Trophoblast cell (in vitro differentiated cells and primary cell): ENCODE data around the gene ARID3A.

Experiments
- DNase-seq, 2 donors: peaks; one replicate each; pipeline ENCODE4 v3.0.0-alpha.2; 2016
- H2AFZ ChIP-seq: 2 replicates; pipeline ENCODE4 v1.6.1; 2013; ENCODE audit warnings: low read length, moderate library complexity, mild to moderate bottlenecking; ENCODE audit not compliant: insufficient read depth, poor library complexity
- H2AK5ac ChIP-seq: 2 replicates; pipeline ENCODE4 v1.6.1; 2013; ENCODE audit warnings: mild to moderate bottlenecking, low read length
- H2BK120ac ChIP-seq: 2 replicates; pipeline ENCODE4 v1.6.1; 2013; ENCODE audit warnings: low read length, mild to moderate bottlenecking, moderate library complexity; ENCODE audit not compliant: insufficient read depth, poor library complexity
- H2BK12ac ChIP-seq: 2 replicates; pipeline ENCODE4 v1.6.1; 2013; ENCODE audit warnings: mild to moderate bottlenecking, low read length, moderate library complexity
- H2BK5ac ChIP-seq: 2 replicates; pipeline ENCODE4 v1.6.1; 2013; ENCODE audit warnings: low read length, low read depth, moderate library complexity, mild to moderate bottlenecking; ENCODE audit not compliant: poor library complexity
- H3K14ac ChIP-seq: 2 replicates; pipeline ENCODE4 v1.6.1; 2013; ENCODE audit warnings: mild to moderate bottlenecking, low read length
- H3K18ac ChIP-seq: 2 replicates; pipeline ENCODE4 v1.6.1; 2013; ENCODE audit warnings: mild to moderate bottlenecking, low read length
- H3K23ac ChIP-seq: 2 replicates; pipeline ENCODE4 v1.6.1; 2013; ENCODE audit warnings: low read length
- H3K27ac ChIP-seq: 2 replicates; pipeline ENCODE4 v1.5.1; 2013; ENCODE audit warnings: low read depth, mild to moderate bottlenecking, inconsistent platforms, low read length, moderate library complexity
- H3K27me3 ChIP-seq: 2 replicates; pipeline ENCODE4 v1.6.1; 2013; ENCODE audit warnings: inconsistent platforms, mild to moderate bottlenecking, low read length, moderate library complexity; ENCODE audit not compliant: insufficient read depth
- H3K36me3 ChIP-seq, 2 experiments: 1 replicate in 1 of 2; 2 replicates in 1 of 2; pipeline ENCODE4 v1.6.1; 2013; ENCODE audit warnings: low read length in 2 of 2, mild to moderate bottlenecking in 2 of 2, moderate library complexity in 1 of 2; ENCODE audit not compliant: insufficient read depth in 2 of 2, control insufficient read depth in 1 of 2
- H3K4ac ChIP-seq: 2 replicates; pipeline ENCODE4 v1.6.1; 2013; ENCODE audit warnings: low read depth, mild to moderate bottlenecking, low read length, moderate library complexity
- H3K4me1 ChIP-seq, 2 experiments: 1 replicate in 1 of 2; 2 replicates in 1 of 2; pipeline ENCODE4 v1.6.1; 2013; ENCODE audit warnings: low read length in 2 of 2, mild to moderate bottlenecking in 2 of 2, moderate library complexity in 1 of 2; ENCODE audit not compliant: insufficient read depth in 2 of 2, control insufficient read depth in 1 of 2
- H3K4me2 ChIP-seq: 2 replicates; pipeline ENCODE4 v1.6.1; 2013; ENCODE audit warnings: inconsistent platforms, mild to moderate bottlenecking, low read length, moderate library complexity
- H3K4me3 ChIP-seq: 2 replicates; pipeline ENCODE4 v1.5.1; 2013; ENCODE audit warnings: mild to moderate bottlenecking, low read depth, low read length, inconsistent platforms
- H3K79me1 ChIP-seq: one replicate; pipeline ENCODE4 v1.6.1; 2013; ENCODE audit warnings: low read length
- H3K79me2 ChIP-seq: 2 replicates; pipeline ENCODE4 v1.6.1; 2013; ENCODE audit warnings: low read length, mild to moderate bottlenecking; ENCODE audit not compliant: control insufficient read depth, insufficient read depth, poor library complexity
- H3K9ac ChIP-seq: 2 replicates; pipeline ENCODE4 v1.6.1; 2013; ENCODE audit warnings: mild to moderate bottlenecking, low read length
- H3K9me3 ChIP-seq: 2 replicates; pipeline ENCODE4 v1.6.1; 2013; ENCODE audit warnings: low read depth, mild to moderate bottlenecking, control low read depth, inconsistent platforms, low read length; ENCODE audit not compliant: insufficient read depth
- H4K12ac ChIP-seq: 2 replicates; pipeline ENCODE4 v1.6.1; 2013; ENCODE audit warnings: low read depth, mild to moderate bottlenecking, low read length, moderate library complexity
- H4K8ac ChIP-seq: 2 replicates; pipeline ENCODE4 v1.6.1; 2013; ENCODE audit warnings: low read depth, mild to moderate bottlenecking, low read length, moderate library complexity
- H4K91ac ChIP-seq: one replicate; pipeline ENCODE4 v1.6.1; 2013; ENCODE audit warnings: low read depth, mild to moderate bottlenecking, low read length, moderate library complexity
- WGBS: extraction: QIAGEN DNeasy Blood & Tissue Kit; methylation state at CpG from one replicate; pipeline ENCODE4 v1.1.7; 2013; ENCODE audit warnings: missing lambda C conversion rate; ENCODE audit not compliant: insufficient read length, insufficient coverage; ENCODE audit errors: extremely low coverage; 5-methylcytosine and 5-hydroxymethylcytosine counted together

ARID3A gene

DNA sequence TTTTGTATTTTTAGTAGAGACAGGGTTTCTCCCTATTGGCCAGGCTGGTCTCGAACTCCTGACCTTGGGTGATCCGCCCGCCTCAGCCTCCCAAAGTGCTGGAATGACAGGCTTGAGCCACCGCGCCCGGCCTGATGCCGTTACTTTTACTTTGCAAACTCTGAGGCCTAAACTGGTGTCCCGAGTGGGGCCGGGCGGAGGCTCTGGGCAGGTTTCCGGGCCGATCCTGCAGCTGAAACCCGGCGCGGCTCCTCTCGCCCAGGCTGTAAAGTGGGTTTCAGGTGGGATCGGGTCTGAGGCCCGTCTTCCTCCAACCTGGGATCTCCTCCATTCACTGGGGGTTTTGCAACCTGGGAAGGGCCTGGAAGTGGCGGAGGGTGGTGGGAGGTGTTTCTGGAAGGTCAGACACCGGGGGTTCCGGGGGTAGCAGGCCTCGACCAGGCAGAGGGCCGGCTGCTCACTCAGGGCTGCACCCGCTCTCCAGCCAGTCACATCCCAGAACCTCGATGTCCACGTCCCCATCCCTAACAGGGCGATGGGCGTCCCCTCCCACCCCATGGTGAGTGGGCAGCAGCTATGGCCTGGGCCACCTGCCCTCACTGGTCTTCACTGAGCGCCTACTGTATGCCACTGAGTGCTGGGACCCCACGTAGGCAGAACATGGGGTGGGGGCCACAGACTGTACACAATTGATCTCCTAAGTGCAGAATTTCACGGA lies 37.0 kb downstream of the ARID3A start:
- Histone ChIP-seq H3K23ac (no peak overlapping the region), H3K36me3 (peaks cover 79 to 85% of the 10 kb centered on the region in 2 experiments), H3K9ac (no peak overlapping the region), H3K18ac (peak overlapping the region; percentile 19), H3K14ac (no peak overlapping the region), H3K4me2 (no peak overlapping the region), H4K91ac (peak overlapping the region; percentile 9), H2BK12ac (peak overlapping the region; percentile 10), H4K12ac (no peak overlapping the region), H2BK120ac (no peak overlapping the region), H3K4me3 (no peak overlapping the region), H3K79me2 (peaks cover 12% of the 10 kb centered on the region), H3K9me3 (peaks cover 4% of the 10 kb centered on the region), H3K4ac (no peak overlapping the region), H2BK5ac (no peak overlapping the region), H4K8ac (no peak overlapping the region), H2AK5ac (no peak overlapping the region), H3K27ac (peak overlapping the region; percentile 10), H3K79me1 (peaks cover 17% of the 10 kb centered on the region), H3K4me1 (peaks cover 27 to 31% of the 10 kb centered on the region in 2 experiments), H2AFZ (no peak overlapping the region), H3K27me3 (no peaks in the 10 kb centered on the region)
- WGBS = no CpG with 5 or more reads among the region's 31 CpGs
- no peak for DNase-seq

DNA sequence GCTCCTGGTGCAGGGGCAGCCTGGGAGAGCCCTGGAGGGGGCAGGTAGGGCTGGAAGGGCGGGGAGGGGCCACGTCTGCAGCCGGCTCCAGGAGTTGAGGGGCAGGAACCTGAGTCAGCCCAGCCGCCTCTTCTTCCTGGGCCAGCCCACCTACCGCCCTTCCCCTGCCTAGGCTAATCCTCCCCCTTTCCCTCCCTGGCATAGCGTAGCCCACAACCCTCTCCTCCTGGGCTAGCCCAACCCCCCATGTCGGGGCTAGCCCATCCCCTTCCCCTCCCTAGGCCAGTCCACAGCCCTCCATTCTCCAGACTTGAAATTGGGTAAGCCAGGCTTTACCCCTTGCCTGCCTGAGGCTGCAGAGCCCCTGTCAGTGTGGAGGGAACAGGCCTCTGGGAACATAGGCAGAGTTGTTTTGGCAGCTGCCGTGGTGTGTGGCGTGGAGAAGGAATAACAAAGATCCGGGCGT lies 37.7 kb downstream of the ARID3A start:
- Histone ChIP-seq H3K9ac (no peak overlapping the region), H2AK5ac (no peak overlapping the region), H3K79me2 (peaks cover 12% of the 10 kb centered on the region), H2BK120ac (no peak overlapping the region), H3K4ac (peak overlapping the region; percentile 2), H2BK12ac (no peak overlapping the region), H2BK5ac (peak overlapping the region; percentile 5), H3K4me2 (no peak overlapping the region), H3K4me1 (peaks cover 27 to 31% of the 10 kb centered on the region in 2 experiments), H3K27ac (peak overlapping the region; percentile 52), H3K18ac (peak overlapping the region; percentile 56), H3K27me3 (no peaks in the 10 kb centered on the region), H3K79me1 (peaks cover 17% of the 10 kb centered on the region), H4K91ac (no peak overlapping the region), H2AFZ (no peak overlapping the region), H3K23ac (no peak overlapping the region), H3K36me3 (peaks cover 82 to 88% of the 10 kb centered on the region in 2 experiments), H4K8ac (peak overlapping the region; percentile 23), H3K4me3 (no peak overlapping the region), H3K9me3 (peaks cover 6% of the 10 kb centered on the region), H4K12ac (no peak overlapping the region), H3K14ac (no peak overlapping the region)
- no CpG with 5 or more reads among the region's 11 CpGs for WGBS
- no peak for DNase-seq

GRCh38 chr19:964116-964520 lies 38.3 kb downstream of the ARID3A start:
- peak overlapping the region; percentile 52 for H3K27ac ChIP-seq
- H2BK5ac ChIP-seq = no peak overlapping the region
- H4K8ac ChIP-seq = no peak overlapping the region
- H4K91ac ChIP-seq = no peak overlapping the region
- H3K18ac ChIP-seq = peak overlapping the region; percentile 58
- H3K4me2 ChIP-seq = no peak overlapping the region
- H3K79me2 ChIP-seq = peaks cover 12% of the 10 kb centered on the region
- DNase-seq = no peak
- H2AFZ ChIP-seq = no peak overlapping the region
- H4K12ac ChIP-seq = no peak overlapping the region
- H3K23ac ChIP-seq = no peak overlapping the region
- H2BK120ac ChIP-seq = no peak overlapping the region
- H3K36me3 ChIP-seq = peaks cover 83 to 89% of the 10 kb centered on the region in 2 experiments
- peaks cover 13% of the 10 kb centered on the region for H3K79me1 ChIP-seq
- H2BK12ac ChIP-seq = no peak overlapping the region
- H3K14ac ChIP-seq = no peak overlapping the region
- peaks cover 22 to 27% of the 10 kb centered on the region in 2 experiments for H3K4me1 ChIP-seq
- H3K27me3 ChIP-seq = no peaks in the 10 kb centered on the region
- peak overlapping the region; percentile 11 for H3K4ac ChIP-seq
- no peak overlapping the region for H3K4me3 ChIP-seq
- H2AK5ac ChIP-seq = no peak overlapping the region
- WGBS = no CpG with 5 or more reads among the region's 16 CpGs
- peaks cover 6% of the 10 kb centered on the region for H3K9me3 ChIP-seq
- no peak overlapping the region for H3K9ac ChIP-seq

DNA sequence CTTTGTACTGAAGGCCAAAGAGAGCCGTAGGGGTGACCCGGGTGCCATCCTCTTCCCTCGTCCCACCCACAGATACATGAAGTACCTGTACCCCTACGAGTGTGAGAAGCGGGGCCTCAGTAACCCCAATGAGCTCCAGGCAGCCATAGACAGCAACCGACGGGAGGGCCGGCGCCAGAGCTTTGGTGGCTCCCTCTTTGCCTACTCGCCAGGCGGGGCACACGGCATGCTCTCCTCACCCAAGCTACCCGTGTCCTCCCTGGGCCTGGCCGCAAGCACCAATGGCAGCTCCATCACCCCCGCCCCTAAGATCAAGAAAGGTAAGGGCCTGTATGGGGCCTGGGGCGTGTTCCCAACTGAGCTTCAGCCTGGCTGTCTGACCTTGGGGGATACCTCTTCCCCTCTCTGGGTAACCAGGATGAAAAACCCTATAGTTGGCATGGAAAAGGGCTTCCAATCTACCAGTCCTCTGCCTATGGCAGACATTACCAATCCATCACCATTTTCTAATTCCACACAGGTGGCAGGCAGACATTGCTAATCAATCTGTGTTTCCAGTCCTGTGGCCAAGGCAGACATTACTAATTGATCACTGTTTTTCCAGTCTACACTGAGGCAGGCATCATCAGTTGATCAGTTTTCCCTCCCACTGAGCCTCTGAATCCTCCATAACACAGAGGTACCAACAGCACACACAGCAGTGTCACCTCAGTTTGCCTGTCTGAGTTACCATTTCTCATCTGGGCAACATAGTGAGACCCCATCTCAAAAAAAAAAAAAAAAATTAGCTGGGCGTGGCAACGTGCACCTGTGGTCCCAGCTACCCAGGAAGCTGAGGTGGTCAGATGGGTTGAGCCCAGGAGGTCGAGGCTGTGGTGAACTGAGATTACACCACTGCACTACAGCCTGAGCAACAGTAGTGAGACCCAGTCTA lies 39.2 kb downstream of the ARID3A start:
- H3K79me1 ChIP-seq = peaks cover 10% of the 10 kb centered on the region
- no peak overlapping the region for H2AK5ac ChIP-seq
- no peak overlapping the region for H3K4me3 ChIP-seq
- H3K4ac ChIP-seq = no peak overlapping the region
- H3K9ac ChIP-seq = no peak overlapping the region
- H4K8ac ChIP-seq = no peak overlapping the region
- H3K79me2 ChIP-seq = peaks cover 6% of the 10 kb centered on the region
- no peak overlapping the region for H2AFZ ChIP-seq
- H3K14ac ChIP-seq = no peak overlapping the region
- no peak overlapping the region for H2BK5ac ChIP-seq
- H3K9me3 ChIP-seq = peaks cover 6% of the 10 kb centered on the region
- H3K27ac ChIP-seq = no peak overlapping the region
- peaks cover 82 to 87% of the 10 kb centered on the region in 2 experiments for H3K36me3 ChIP-seq
- H4K12ac ChIP-seq = no peak overlapping the region
- no peak overlapping the region for H2BK12ac ChIP-seq
- DNase-seq = peak in 1 of 2 donors; percentile 47
- H3K4me1 ChIP-seq = peaks cover 13 to 20% of the 10 kb centered on the region in 2 experiments
- no peaks in the 10 kb centered on the region for H3K27me3 ChIP-seq
- no peak overlapping the region for H4K91ac ChIP-seq
- no peak overlapping the region for H3K23ac ChIP-seq
- WGBS = no CpG with 5 or more reads among the region's 19 CpGs
- H3K4me2 ChIP-seq = no peak overlapping the region
- no peak overlapping the region for H3K18ac ChIP-seq
- H2BK120ac ChIP-seq = no peak overlapping the region
